GM19238 (cell line): ENCODE data around the gene AVPR2.

Experiments used
- DNase-seq: peaks from one replicate; pipeline ENCODE4 v3.0.0; 2011; ENCODE audit warnings: low spot score; ENCODE audit not compliant: insufficient read length

Gene AVPR2

DNA sequence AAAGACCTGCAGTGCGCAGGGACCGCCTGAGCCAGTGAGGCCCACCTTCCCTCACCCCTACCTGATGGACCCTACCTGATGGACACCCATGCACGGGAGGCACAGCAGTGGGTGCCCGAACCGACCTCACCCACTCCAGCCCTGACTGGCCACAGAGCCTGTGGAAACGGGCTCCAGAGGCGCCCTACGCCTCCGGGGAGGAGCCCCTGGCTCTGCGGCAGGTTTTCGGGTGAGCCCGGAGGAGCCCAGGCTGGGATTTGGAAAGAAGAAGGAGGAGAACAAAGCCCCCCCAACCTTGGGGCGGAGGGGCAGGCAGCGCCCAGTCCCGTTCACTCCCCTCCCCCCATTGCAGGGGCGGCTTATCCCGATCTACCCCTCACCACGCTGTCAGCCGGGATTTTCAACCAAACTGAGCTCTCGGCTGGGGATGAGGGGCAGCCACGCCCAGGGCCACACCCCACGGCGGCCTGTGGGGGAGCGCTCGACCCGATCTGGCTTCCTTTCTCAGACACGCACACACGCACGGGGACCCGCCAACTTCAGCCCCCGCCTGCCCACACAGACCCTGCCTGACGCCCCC is 19.2 kb upstream of the AVPR2 start:
- no peak for DNase-seq

DNA sequence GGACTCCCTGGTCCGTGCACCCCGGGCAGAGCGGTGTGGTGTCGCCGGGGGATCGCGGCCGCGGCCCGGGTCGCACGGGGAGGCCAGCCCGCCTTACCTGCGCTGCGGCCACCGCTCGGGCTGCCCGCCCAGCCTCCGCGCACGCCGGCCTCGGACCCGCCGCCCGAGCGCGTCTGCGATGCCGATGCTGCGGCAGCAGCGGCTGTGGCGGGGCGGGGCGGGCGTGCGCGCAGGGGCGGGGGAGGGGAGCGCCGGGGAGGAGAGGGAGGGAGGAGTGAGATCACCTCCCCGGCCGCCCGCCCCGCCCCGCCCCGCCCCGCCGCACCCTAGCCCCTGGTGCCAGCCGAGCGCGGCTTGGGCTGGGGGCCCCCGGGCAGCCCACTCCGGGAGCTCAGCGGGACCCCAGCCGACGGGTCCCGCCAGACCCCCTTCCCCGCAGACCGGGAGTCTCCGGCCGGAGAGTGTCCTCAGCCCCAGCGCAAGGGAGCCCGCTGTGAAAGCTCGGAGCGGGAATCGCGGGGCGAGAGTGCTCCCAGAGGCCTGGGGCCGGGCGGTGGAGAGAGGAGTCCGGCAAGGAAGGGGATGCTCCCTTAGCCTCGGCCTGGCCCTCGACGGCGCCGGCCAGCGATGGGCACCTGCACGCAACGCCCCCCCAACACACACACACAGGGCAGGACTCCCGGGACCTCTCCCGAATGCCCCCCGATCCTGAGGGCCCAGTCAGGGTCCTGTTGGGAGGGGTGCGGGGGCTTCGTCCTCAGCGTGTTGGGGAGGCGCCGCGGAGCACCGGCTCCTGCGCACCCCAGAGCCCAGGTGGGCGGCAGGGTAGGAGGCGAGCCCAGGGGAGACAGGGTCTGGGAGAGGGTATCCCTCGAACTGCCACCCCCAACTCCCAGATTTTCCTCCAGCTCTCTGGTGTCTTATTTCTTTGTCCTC is 18.2 kb upstream of the AVPR2 start, which contains the start of gene L1CAM:
Gene L1CAM, minus strand, starts transcription at position 206 of the 936 bp plus-strand sequence. CDS start 10,337 bp downstream, outside the sequence.
- DNase-seq: no peak

DNA sequence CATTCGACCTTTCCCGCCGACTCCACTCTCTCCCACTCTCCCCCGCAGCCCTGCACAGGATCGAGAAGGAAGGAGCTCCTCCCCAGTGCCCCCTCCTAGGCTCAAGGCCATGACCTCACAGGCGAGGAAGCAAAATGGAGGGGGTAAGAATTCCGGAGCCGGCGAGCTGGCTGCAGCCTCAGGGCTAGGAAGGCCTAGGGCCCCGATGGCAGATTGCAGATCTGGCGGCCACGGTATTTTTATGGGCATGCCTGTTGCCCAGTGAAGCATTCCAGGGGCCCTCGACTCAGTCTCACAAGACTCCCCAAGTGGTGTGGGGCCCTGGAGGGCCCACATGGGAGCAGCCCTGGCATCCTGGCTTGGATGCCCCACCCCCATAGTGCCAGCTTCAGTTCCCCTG is 17.6 kb upstream of the AVPR2 start:
- DNase-seq: no peak

DNA sequence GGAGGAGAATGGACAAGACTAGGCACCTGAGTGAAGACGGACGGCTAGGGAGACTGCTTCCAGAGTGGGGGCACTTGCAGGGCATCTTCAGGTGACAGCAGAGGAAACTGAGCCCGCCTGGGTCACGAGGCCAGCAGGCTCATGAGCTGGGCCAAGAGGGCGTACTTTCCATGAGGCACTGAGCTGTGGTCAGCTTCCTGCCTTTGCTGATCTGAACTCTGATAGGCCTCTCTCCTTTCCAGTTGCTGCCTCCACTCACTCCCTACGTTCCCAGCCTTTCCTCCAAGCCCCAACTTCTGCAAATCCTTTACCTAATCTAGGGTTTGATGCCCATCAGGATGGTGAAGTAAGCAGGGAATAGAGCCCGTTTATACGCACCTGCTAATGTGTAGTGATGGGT is 17.1 kb upstream of the AVPR2 start:
- DNase-seq: no peak

DNA sequence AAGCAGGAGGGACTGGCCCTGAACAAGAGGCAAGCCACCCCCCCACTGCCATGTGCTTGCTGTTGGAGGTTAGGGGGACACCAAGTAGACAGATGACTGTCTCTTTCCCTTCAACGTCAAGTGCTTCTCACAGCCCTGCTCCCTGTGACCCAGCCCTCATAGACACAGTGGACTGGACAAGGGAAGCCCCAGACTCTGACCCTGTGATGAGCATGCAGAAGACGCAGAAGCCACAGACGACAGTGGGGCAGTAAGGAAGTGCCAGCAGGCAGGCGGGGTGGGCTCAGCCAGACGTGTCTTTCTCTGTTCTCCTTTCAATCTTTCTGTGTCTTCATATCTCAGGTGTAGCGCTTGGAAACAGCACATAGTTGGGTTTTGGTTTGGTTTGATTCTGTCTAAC is 16.1 kb upstream of the AVPR2 start:
- DNase-seq: no peak

DNA sequence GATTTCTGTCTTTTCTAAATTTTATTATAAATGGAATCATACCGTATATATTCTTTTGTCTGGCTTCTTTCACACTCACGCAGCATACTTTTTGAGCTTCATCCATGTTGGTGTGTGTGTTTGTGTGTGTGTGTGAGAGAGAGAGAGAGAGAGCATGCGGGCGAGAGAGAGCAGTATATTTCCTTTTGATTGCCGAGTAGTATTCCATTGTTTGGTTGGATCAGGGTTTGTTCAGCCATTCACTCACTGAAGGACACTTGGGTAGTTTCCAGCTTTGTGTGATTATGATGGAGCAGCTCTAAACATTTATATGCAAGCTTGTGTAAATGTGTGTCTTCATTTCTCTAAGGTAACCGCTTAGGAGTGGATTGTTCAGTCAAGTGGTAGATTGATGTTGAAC is 15.3 kb upstream of the AVPR2 start:
- no peak for DNase-seq

DNA sequence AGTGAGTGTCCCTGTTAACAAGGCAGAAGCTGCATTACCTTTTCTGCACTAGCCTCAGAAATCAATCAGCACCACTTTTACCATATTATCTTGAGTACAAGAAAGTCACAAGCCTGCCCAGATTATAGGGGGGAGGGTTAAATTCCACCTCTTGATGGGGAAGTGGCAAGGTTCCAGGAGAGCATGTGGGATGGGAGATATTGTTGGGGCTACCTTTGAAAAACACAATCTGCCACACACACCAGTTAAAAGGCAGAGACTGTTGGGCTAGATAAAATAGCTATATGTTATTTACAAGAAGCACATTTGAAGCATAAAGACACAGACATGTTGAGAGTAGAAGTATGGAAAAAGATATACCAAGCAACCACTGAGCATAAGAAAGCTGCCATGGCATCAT is 6.6 kb upstream of the AVPR2 start:
- DNase-seq: no peak

DNA sequence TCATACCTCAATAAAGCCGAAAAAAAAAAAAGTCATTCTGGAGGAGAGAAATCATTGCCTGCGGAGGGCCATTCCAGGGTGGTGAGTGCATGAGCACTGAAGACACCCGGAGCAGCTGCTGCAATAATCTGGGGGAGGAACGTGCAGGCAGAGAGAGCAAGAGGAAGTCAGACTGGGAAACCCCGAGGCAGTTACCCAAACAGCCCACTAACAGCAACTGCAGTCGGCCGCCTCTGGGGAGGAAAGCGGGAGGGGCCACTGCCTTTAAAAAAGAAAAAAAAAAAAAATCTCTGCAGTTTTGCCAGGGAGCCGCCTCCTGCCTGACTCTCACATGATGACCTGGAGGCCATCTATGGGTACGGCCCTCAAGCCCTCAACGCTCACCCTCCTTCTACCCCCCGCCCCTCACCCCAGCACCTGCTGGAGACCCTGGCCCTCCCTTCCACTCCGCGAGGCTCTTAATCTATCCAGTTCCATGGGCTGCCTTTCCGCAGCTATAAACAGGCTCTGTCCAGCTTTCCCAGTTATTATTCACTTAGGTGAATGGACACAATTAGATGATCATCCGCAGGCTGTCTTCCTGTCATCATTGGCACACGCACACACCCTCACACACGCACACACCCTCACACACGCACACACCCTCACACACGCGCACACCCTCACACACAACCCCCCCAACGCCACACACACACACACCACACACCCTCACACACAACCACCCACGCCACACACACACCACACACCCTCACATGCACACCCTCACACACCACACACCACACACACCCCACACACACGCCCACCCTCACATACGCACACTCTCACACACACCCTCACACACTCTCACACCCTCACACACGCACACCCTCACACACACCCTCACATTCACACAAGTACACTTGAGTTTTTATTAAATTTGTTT is 3.4 kb upstream of the AVPR2 start:
- DNase-seq: peak; percentile 78

DNA sequence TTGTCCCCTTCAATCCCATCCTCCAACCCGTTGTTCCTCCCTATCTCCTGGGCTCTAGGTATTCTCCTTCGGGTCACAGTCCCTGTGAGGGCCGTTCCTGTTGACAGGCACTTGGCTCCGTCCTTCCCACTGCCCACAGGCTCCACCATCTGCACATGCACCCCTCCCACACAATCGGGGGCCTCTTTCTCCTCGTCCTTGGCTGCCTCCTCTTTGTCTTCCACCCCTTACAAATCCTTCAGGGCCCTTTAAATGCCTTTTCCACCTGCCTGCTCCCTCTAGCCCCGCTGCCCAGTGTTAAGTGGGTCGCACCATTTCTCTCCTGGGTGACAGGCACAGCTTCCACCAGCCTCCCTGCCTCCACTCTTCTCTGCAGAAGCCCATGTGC is 2.7 kb upstream of the AVPR2 start:
- DNase-seq: no peak

DNA sequence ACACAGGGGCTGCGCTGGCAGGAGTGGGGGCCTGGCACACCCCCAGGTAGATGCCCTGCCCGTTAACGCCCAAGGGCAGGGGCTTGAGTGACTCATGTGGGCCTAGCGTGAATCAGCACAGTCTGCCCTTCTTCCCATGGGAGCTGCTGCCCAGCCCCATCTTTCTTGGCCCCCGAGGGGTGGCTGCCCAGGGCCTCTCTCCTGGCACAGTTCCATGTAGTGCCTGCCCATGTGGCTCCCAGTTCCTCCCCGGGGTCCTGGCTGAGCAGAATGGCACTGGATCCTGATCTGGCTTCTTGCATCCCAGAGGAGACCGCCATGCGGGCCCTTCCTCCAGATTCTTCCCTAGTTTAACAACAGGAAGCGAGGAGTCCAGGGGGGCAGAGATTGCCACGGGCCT is 2.1 kb upstream of the AVPR2 start:
- DNase-seq: no peak

DNA sequence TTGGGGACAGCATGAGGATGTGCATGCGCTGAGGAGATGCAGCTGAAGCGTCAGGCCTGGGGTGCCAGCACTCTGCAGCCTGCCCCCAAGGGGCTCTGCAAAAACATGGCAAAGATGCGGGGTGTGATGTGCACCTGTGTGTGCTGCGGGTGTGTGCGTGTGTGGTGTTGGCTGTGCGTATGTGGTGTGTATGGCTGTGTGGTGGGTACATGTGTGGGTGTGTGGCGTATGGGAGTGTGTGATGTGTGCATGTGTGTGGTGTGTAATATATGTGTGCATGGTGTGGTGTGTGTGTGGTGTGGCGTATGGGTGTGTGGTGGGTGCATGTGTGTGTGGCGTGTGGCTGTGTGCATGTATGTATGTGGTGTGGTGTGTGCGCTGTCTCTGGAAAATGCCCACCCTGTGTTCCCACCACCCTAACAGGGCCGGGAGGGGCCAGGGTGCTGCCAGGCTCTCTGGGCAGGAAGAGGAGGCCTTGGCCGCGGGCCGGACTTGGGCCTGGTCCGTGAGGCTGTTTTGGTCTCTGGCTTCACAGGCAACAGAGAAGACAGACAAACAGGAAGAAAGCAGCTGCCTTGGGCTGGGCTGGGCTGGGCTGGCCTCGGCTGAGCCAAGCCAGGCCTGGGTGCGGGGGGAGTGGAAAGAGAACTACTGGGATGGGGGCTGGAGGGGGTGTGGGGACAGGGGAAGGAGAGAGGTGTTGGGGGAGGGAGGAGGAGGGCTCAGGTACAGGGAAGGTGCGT is 1.1 kb upstream of the AVPR2 start:
- DNase-seq: no peak

DNA sequence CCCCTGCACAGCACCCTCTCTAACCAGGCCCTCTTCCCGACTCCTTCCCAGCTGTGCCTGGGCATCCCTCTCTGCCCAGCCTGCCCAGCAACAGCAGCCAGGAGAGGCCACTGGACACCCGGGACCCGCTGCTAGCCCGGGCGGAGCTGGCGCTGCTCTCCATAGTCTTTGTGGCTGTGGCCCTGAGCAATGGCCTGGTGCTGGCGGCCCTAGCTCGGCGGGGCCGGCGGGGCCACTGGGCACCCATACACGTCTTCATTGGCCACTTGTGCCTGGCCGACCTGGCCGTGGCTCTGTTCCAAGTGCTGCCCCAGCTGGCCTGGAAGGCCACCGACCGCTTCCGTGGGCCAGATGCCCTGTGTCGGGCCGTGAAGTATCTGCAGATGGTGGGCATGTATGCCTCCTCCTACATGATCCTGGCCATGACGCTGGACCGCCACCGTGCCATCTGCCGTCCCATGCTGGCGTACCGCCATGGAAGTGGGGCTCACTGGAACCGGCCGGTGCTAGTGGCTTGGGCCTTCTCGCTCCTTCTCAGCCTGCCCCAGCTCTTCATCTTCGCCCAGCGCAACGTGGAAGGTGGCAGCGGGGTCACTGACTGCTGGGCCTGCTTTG is 1.1 kb downstream of the AVPR2 start:
- DNase-seq: no peak

DNA sequence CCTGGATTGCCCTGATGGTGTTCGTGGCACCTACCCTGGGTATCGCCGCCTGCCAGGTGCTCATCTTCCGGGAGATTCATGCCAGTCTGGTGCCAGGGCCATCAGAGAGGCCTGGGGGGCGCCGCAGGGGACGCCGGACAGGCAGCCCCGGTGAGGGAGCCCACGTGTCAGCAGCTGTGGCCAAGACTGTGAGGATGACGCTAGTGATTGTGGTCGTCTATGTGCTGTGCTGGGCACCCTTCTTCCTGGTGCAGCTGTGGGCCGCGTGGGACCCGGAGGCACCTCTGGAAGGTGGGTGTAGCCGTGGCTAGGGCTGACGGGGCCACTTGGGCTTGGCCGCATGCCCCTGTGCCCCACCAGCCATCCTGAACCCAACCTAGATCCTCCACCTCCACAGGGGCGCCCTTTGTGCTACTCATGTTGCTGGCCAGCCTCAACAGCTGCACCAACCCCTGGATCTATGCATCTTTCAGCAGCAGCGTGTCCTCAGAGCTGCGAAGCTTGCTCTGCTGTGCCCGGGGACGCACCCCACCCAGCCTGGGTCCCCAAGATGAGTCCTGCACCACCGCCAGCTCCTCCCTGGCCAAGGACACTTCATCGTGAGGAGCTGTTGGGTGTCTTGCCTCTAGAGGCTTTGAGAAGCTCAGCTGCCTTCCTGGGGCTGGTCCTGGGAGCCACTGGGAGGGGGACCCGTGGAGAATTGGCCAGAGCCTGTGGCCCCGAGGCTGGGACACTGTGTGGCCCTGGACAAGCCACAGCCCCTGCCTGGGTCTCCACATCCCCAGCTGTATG is 1.8 kb downstream of the AVPR2 start:
- DNase-seq: no peak

DNA sequence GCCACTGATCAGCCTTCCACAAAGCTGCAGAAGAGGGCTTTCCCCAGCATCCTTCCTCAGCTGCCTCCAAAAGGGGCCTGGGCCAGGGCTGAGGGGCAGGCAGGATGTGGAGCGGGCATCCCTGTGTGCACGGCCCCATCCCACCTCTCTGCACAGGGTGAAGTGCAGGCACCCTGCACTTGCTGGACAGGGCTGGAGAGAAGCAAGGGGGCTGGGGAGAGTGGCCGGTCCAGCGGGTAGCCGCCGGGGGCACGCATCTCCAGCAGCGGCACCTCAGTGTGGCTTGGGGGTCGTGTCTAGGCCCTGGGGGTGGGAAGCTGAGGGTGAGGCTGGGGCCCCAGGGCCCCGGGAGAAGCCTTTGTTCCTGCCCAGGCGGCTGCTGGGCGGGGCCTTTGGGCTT is 3.0 kb downstream of the AVPR2 start:
- DNase-seq: no peak

DNA sequence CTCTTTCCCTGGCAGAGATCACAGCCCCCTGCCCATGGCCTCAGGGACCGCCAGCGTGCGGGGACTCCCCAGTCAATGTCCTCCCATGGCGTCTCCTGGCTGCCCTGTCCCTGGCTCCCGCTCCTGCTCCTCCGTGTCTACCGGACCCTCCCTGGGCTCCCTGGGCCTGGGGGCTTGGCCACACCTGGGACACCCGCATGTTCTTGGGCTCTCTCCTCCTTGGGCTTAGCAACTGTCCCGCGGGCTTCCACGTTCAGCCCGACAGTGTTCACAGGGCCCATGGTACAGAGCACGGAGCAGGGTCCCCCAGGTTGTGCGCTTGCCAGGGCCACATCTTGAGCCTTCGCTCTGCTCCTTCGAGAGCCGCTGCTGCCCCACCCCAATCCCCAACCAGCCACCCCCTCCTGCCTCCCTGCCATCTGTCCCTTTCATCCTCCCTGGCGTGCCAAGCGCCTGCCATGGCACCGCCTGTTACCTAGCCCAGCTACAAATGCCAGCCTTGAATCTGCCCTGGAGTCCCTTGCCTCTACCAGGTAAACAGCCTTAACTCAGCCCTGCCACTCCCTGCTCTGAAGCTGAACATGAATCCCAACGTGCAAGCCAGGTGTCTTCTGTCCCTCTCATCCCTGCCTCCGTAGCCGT is 3.9 kb downstream of the AVPR2 start:
- DNase-seq: no peak

DNA sequence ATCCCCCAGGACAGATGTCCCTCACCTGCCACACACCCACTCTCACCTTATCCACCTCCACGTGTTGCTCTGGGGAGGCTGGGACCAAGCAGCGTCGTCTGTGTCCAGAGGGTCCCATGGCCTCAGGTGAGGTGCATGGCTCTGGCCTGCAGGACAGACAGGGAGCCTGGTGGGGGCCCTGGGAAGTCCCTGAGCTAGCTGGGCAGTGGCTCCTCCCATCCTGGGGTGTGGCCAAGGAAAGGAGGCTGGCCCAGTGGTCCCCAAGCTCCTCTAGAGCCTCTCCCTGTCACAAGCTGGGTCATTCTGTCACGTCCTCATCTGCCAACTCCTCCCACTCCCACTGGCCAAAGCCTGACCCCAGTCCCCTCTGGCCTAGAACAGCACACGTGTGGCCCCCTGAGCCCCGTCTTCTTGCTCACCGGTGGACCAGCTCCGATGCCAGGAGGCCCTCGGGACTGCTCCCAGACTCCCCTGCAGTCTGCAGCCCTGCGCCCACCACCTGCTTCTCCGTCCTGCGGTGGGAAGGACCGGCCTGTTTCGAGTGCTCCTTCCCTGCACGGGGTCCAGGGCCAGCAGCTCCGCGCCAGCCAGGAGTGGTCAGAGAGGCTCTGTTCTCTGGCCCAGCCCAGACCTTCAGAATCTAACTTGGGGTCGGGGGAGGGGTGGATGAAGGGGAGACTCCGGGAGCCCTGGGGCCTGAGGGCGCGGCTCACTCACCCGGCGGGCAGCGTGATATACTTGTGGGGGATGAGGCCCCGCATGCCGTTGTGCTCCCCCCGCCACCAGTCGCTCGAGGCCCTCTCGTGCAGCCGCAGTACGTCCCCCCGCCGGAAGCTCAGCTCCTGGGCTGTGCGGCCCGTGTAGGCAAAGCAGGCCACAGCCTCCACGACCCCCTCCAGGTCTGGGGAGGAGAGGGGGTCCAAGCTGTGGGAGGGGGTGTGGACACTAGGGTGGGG is 4.8 kb downstream of the AVPR2 start:
- peak; percentile 41 for DNase-seq

DNA sequence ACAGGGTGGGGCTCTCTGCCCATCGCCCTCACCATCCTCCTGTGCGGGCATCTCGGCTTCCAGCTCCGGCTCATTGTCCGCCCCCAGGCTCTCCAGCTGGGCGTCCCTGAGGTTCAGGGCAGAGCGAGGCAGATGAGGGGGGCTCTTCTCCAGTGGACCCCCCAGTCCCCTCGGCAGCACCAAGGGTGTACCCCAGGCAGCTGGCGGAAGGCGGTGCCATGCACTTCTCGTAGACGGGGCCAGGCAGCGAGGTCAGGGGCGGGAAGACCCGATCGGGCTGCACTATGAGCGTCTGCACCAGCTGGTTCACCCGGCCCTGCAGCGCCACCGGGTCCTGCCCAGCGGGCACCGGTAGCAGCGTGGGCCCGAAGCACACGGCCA is 5.5 kb downstream of the AVPR2 start:
- no peak for DNase-seq

DNA sequence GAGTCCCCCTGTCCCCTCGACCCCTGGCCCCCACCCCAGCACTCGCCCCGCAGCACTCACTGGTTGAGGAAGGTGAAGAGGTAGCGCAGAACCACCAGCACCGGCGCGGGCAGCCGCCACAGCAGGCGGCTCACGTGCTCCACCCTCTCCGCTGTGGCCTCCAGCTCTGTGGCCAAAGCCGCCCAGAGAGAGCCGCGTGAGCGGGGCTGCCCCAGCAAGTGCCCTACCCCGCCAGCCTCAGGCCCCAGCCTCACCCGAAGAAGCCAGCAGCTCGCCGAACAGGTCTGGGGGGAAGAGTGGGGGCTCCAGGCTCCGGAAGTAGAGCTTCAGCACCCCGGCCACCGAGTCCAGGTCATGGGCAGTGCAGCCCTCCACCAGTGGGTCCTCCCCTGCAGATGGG is 6.0 kb downstream of the AVPR2 start:
- no peak for DNase-seq
